Neural cell (in vitro differentiated cells): ENCODE data around the gene TMEM168. TPM values are rescaled to one million over a fixed set of nuclear protein-coding genes. Genes with fewer than 3 reads are reported as not detected.

Source experiments
- H2AFZ ChIP-seq: fragments of 200-600, 300-800 bp; sonication (generic), shearing (Covaris generic); 2 replicates; pipeline ENCODE4 v1.6.0; 2014; ENCODE audit warnings: low read depth, mild to moderate bottlenecking, antibody characterized with exemption, low read length, moderate library complexity
- H3F3A ChIP-seq: fragments of 200-600 bp; shearing (Covaris generic); 2 replicates; pipeline ENCODE4 v1.6.1; 2016; ENCODE audit warnings: mild to moderate bottlenecking, moderate library complexity, mixed read lengths, antibody characterized with exemption, low read length; ENCODE audit not compliant: insufficient read depth, poor library complexity, severe bottlenecking
- H3K27ac ChIP-seq: fragments of 200-600, 300-800 bp; sonication (generic), shearing (Covaris generic); 2 replicates; pipeline ENCODE4 v1.5.1; 2014; ENCODE audit warnings: mild to moderate bottlenecking, low read length, moderate library complexity
- H3K27me3 ChIP-seq: fragments of 300-800, 200-600 bp; sonication (generic), shearing (Covaris generic); 2 replicates; pipeline ENCODE4 v1.6.0; 2014; ENCODE audit warnings: mild to moderate bottlenecking, low read depth, low read length, moderate library complexity; ENCODE audit not compliant: insufficient read depth
- H3K36me3 ChIP-seq: fragments of 300-800, 200-600 bp; sonication (generic), shearing (Covaris generic); 2 replicates; pipeline ENCODE4 v1.5.1; 2014; ENCODE audit warnings: mild to moderate bottlenecking, antibody characterized with exemption, low read length, moderate library complexity; ENCODE audit not compliant: insufficient read depth
- H3K4me2 ChIP-seq: fragments of 300-800, 200-600 bp; sonication (generic), shearing (Covaris generic); 2 replicates; pipeline ENCODE4 v1.6.0; 2014; ENCODE audit warnings: mild to moderate bottlenecking, low read length
- H3K4me3 ChIP-seq: fragments of 300-800, 200-600 bp; sonication (generic), shearing (Covaris generic); 2 replicates; pipeline ENCODE4 v1.5.1; 2014; ENCODE audit warnings: mild to moderate bottlenecking, low read length, moderate library complexity
- H3K79me2 ChIP-seq: fragments of 200-600 bp; shearing (Covaris generic); replicated peaks from 2 replicates; pipeline ENCODE4 v1.6.0; 2014; ENCODE audit warnings: mild to moderate bottlenecking, low read length, moderate library complexity; ENCODE audit not compliant: insufficient read depth
- H3K9ac ChIP-seq: fragments of 300-800, 200-600 bp; sonication (generic), shearing (Covaris generic); 2 replicates; pipeline ENCODE4 v1.6.1; 2016; ENCODE audit warnings: mild to moderate bottlenecking, low read length, mixed read lengths
- H3K9me2 ChIP-seq: fragments of 200-600 bp; shearing (Covaris generic); 2 replicates; pipeline ENCODE4 v1.6.1; 2016; ENCODE audit warnings: mild to moderate bottlenecking, low read length, mixed read lengths; ENCODE audit not compliant: insufficient read depth
- H3K9me3 ChIP-seq: fragments of 200-600, 300-800 bp; sonication (generic), shearing (Covaris generic); 2 replicates; pipeline ENCODE4 v1.6.1; 2016; ENCODE audit warnings: mild to moderate bottlenecking, mixed run types, low read length, moderate library complexity, mixed read lengths
- H4K20me1 ChIP-seq: fragments of 200-600 bp; shearing (Covaris generic); 2 replicates; pipeline ENCODE4 v1.6.1; 2016; ENCODE audit warnings: mild to moderate bottlenecking, mixed run types; ENCODE audit not compliant: insufficient read depth
- CTCF ChIP-seq: fragments of 450-650 bp; IDR thresholded peaks from 2 replicates; pipeline ENCODE4 v1.5.1; 2014; ENCODE audit warnings: antibody characterized with exemption, mild to moderate bottlenecking, moderate library complexity; ENCODE audit not compliant: poor library complexity, severe bottlenecking
- EP300 ChIP-seq: fragments of 450-650 bp; conservative IDR thresholded peaks from 2 replicates; pipeline ENCODE4 v1.6.1; 2014; ENCODE audit warnings: antibody characterized with exemption, mild to moderate bottlenecking, moderate library complexity; ENCODE audit not compliant: poor library complexity, severe bottlenecking
- EZH2 ChIP-seq: fragments of 200-600, 300-800 bp; shearing (Covaris generic), sonication (generic); IDR thresholded peaks from 2 replicates; pipeline ENCODE4 v1.6.1; 2014; ENCODE audit warnings: antibody characterized with exemption, low read length, borderline replicate concordance, mild to moderate bottlenecking; ENCODE audit not compliant: insufficient read depth, poor library complexity, severe bottlenecking
- MXI1 ChIP-seq: fragments of 450-650 bp; conservative IDR thresholded peaks from 2 replicates; pipeline ENCODE4 v1.6.1; 2014; ENCODE audit warnings: antibody characterized with exemption, mild to moderate bottlenecking; ENCODE audit not compliant: poor library complexity, severe bottlenecking
- POLR2AphosphoS5 ChIP-seq: IDR thresholded peaks from 2 replicates; pipeline ENCODE4 v1.6.1; 2012
- RAD21 ChIP-seq: fragments of 450-650 bp; conservative IDR thresholded peaks from 2 replicates; pipeline ENCODE4 v1.6.1; 2014; ENCODE audit warnings: antibody characterized with exemption, mild to moderate bottlenecking, moderate library complexity
- SMC3 ChIP-seq: fragments of 450-650 bp; conservative IDR thresholded peaks from 2 replicates; pipeline ENCODE4 v1.6.1; 2014; ENCODE audit warnings: antibody characterized with exemption, mild to moderate bottlenecking, moderate library complexity; ENCODE audit not compliant: poor library complexity
- TAF1 ChIP-seq: IDR thresholded peaks from 2 replicates; pipeline ENCODE4 v1.6.1; 2012; ENCODE audit warnings: low read depth
- polyA plus RNA-seq: library from polyadenylated mRNA; depleted of rRNA; stranded (reverse); fragments of >200 nt; gene quantifications from 2 replicates; pipeline ENCODE4 v1.2.3, GENCODE V29; 2014
- TF ChIP-seq, protein P1 (sequence below): IDR thresholded peaks from 2 replicates; pipeline ENCODE4 v1.6.1; 2012; ENCODE audit warnings: borderline replicate concordance

The TMEM168 gene
- polyA plus RNA-seq, 1 donor from 2014 or later, result 21.9 TPM

GRCh38 chr7:112791465-112792168 lies 1.4 kb upstream of the TMEM168 start:
- H3K4me2 ChIP-seq, result no peak overlapping the region
- no peaks in the 10 kb centered on the region for H3K9me2 ChIP-seq
- H3K9ac ChIP-seq, result no peak overlapping the region
- no peaks in the 10 kb centered on the region for H3K9me3 ChIP-seq
- H3K27ac ChIP-seq, result no peak overlapping the region
- H4K20me1 ChIP-seq, result no peaks in the 10 kb centered on the region
- no peak overlapping the region for H2AFZ ChIP-seq
- H3K79me2 ChIP-seq, result no peaks in the 10 kb centered on the region
- TF ChIP-seq CTCF (no peak), RAD21 (no peak), EP300 (no peak), POLR2AphosphoS5 (no peak), MXI1 (no peak), EZH2 (no peak), SMC3 (no peak), TAF1 (no peak)
- TF ChIP-seq, protein P1, sequence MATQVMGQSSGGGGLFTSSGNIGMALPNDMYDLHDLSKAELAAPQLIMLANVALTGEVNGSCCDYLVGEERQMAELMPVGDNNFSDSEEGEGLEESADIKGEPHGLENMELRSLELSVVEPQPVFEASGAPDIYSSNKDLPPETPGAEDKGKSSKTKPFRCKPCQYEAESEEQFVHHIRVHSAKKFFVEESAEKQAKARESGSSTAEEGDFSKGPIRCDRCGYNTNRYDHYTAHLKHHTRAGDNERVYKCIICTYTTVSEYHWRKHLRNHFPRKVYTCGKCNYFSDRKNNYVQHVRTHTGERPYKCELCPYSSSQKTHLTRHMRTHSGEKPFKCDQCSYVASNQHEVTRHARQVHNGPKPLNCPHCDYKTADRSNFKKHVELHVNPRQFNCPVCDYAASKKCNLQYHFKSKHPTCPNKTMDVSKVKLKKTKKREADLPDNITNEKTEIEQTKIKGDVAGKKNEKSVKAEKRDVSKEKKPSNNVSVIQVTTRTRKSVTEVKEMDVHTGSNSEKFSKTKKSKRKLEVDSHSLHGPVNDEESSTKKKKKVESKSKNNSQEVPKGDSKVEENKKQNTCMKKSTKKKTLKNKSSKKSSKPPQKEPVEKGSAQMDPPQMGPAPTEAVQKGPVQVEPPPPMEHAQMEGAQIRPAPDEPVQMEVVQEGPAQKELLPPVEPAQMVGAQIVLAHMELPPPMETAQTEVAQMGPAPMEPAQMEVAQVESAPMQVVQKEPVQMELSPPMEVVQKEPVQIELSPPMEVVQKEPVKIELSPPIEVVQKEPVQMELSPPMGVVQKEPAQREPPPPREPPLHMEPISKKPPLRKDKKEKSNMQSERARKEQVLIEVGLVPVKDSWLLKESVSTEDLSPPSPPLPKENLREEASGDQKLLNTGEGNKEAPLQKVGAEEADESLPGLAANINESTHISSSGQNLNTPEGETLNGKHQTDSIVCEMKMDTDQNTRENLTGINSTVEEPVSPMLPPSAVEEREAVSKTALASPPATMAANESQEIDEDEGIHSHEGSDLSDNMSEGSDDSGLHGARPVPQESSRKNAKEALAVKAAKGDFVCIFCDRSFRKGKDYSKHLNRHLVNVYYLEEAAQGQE, result no peak
- H3F3A ChIP-seq, result no peaks in the 10 kb centered on the region
- H3K36me3 ChIP-seq, result no peaks in the 10 kb centered on the region
- H3K27me3 ChIP-seq, result no peaks in the 10 kb centered on the region
- no peak overlapping the region for H3K4me3 ChIP-seq

DNA sequence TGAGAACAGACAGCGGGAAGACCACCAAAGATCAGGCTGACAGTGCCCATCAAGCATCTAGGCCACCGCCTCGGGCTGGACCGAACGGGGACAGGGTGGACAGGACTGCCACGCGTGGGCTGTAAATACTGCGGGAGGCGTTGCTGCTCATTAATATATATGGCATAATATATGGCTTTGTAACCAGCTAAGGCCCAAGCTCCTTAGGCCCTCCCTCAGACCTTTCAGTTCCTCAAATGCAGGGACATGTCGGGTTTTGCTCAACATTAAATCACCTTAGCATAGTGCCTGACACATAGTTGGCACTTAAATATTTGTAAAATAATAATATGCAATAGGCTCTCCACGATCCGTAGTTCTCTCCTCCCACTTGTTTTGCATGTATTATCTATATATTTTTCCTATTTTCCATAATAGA lies 402 bp upstream of the TMEM168 start:
- H3K36me3 ChIP-seq, result no peaks in the 10 kb centered on the region
- H3K27me3 ChIP-seq, result no peaks in the 10 kb centered on the region
- H4K20me1 ChIP-seq, result no peaks in the 10 kb centered on the region
- H3K79me2 ChIP-seq, result no peaks in the 10 kb centered on the region
- no peak overlapping the region for H3K4me2 ChIP-seq
- H3K9me2 ChIP-seq, result no peaks in the 10 kb centered on the region
- H3F3A ChIP-seq, result no peaks in the 10 kb centered on the region
- peak overlapping the region; percentile 62 for H3K9ac ChIP-seq
- no peaks in the 10 kb centered on the region for H3K9me3 ChIP-seq
- H3K4me3 ChIP-seq, result peak overlapping the region; percentile 75
- TF ChIP-seq POLR2AphosphoS5, result no peak
- TF ChIP-seq, protein P1, result no peak
- TF ChIP-seq TAF1, result no peak
- no peak for TF ChIP-seq CTCF
- TF ChIP-seq RAD21, result no peak
- TF ChIP-seq EZH2, result no peak
- no peak for TF ChIP-seq MXI1
- no peak for TF ChIP-seq EP300
- TF ChIP-seq SMC3, result no peak
- peak overlapping the region; percentile 37 for H3K27ac ChIP-seq
- no peak overlapping the region for H2AFZ ChIP-seq
